Colon (tissue), 2 donors: Measurements from ENCODE around the gene DRC7.
"Not testable (repeated sequence)": the region's sequence is repeated elsewhere in the genome, so short reads cannot be mapped to it uniquely, and the experiment has no call there.

Experiments used
- FAIRE-seq: peaks from 2 replicates; lab custom pipeline; 2012; peaks lifted over from hg19 to GRCh38; lab: Jason Lieb, UNC
- donor health status: control.
- donor health status: control.

Gene DRC7

DNA sequence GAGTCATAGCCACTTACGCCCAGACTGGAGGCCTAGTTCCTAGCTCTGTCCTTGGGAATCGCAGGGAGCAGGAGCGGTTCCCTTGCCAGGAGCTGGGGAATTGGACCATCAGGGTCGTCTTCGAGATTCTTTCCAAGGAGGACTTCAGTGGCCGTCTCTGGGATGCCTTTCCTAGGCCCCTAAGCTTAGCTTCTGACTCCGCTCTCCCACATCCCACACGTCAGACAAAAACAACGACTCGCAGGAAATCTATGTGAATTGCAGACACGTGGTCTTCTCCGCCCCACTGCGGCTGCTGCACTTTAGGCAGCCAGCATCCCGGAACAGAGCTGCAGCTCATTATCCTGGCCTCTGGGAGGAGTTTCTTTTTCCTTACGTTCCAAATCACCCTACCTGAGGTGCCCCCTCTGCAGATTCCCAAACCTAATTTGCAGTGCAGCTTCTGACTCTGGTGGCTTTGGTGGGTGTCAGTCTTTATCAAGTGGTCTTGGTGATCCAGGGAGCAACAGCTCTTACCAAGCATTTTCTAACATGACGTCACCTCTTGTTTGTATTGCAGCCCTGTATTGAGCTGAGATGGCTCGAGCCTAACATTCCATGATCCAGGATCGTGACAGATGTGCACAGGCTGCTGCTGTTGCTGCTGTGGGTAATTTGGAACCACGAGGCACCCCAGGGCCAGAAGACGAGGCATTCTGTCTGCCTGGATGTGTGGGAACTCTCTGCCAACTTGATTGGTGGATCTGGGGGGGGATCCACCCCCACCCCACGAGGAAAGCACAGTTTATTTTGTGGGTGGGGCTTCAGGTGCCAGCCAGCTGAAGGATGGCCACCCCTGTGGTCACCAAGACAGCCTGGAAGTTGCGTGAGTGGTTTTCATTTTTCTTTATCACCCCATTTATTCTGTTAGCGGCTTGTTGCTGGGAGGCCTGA is 42.1 kb downstream of the DRC7 start:
- FAIRE-seq = no peak

- FAIRE-seq = no peak
These were observed 44.2 kb downstream of the DRC7 start for GRCh38 chr16:57738844-57739243.

DNA sequence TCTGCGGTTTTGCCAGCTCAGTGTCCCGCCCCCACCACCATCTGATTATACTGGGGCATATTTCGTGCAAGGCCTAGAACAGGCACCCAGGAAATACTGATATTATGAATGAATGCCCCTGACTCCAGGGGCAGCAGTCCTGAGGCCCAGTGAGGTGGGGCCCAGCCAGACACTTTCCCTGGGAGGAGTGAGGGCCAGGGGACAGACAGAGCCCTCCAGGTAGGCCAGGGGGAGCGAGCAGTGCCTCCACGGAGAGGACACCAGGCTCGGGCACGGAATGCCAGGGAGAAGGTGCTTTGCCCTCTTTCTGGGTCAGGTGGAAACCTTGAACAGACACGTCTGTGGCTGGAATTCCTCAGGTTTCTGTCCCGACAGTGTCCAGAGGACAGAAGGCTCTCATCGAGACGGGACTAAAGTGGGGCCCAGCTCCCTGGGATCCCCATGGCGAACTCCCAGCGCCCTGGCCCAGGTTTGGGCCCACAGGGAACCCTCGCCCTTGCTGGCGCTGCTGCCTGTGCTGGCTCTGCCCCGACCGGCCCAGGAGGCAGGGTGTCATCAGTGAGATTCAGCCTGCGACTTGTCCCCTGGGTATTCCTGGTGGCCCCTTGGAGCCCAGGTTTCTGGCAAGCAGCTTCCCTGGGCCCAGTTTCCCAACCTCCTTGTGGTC is 45.3 kb downstream of the DRC7 start:
- FAIRE-seq = no peak

DNA sequence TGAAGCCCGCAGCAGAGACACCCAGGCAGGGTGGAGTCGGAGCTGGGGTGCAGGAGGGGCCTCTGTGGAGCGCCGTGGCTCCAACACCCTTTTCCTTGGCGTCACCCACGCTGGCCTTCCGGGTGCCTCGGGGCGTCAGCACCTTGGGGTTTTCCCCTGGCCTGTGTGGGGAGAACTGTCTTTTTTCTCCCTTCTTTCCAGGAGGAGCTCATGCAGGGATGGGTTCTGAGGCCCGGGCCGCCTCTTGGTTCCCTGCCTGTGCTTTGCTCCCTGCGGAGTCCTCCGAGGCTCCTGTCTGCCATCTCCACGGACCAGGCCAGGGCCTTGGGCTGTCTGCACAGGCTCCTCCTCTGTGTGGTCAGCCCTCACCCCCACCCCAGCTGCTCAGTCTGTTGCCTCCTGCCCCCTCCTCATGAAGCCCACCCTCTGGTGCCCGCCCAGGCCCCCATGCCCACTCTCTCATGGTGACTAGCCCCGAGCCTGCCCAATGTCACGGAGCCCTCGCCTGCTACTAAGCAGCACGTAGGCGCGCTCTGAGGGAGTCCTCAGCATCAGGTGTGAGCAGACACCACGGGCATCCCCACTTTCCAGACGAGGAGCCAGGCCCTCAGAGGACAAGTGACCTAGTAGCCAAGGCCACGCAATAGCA is 45.9 kb downstream of the DRC7 start:
- FAIRE-seq = no peak

DNA sequence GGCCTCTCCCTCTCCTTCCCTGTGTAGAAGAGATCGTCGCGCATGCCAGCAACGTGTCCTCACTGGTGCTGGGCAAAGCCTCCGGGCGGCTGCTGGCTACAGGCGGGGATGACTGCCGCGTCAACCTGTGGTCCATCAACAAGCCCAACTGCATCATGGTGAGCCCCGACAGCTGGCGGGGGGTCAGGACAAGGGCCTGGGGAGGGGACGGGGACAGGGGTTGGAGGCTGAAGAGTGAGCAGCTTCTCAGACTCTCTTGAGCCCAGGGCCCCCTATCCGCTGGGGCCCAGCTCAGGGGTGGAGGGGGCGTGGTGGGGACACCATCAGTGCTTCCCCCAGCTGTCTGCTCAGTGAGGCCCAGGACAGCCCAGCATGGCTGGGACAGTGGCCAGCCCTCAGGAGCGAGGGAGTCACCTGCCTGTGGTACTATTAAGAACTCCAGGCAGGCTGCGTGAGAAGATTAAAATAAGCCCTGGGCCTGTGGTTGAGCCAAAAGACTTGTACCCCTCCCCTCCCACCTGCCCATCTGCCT is 47.1 kb downstream of the DRC7 start:
- no peak for FAIRE-seq

GRCh38 chr16:57742543-57742942 is 47.9 kb downstream of the DRC7 start:
- no peak for FAIRE-seq

DNA sequence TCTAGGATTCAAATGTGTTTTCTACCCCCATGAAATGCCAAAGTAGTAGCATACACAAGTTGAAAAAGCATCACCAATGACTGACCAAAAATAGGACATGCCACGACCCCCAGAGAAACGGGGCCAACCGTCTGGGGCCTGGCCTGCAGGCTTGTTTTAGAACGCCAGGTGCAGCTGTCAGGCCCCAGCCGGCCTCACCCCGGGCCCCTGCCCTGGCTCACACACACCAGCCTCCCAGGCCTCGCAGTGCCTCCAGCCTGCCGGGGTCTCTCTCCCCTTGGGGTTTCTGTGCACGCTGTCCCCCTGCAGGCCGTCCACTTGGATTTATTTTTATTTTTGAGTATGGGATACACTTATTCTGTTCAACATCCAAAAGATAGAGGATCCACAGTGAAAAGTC is 48.9 kb downstream of the DRC7 start:
- no peak for FAIRE-seq

GRCh38 chr16:57743886-57744641 is 49.5 kb downstream of the DRC7 start:
- no peak for FAIRE-seq

DNA sequence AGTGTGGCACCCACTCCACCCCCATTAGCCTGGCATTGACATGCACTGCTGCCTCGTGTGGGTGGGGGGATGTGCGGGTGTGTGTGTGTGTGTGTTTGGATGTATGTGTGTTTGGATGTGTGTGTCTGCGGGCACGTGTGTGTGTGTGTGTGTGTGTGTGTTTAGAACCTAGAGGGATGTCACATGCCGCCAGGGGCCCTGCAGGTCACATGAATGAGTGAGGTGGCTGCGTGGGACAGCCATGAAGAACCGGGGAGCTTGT is 50.0 kb downstream of the DRC7 start:
- no peak for FAIRE-seq

DNA sequence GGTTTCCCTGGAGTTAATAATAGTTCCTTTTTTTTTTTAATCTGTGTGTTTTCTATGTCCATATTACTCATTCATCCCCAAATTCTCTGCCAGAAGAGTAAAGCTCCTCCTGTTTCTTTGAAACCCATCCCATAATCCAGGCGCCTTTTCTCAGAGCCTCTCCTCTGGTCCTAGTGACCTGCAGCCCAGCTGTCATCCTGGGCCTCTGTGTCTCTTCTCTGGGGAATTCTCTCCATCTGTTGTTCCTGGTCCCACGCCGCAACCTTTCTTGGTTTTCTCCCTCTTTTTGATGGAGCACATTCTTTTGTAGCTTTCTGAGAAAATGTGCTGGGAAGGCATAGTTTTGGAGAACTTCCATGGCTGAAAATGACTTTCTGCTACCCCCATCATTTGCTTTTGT is 51.2 kb downstream of the DRC7 start:
- no peak for FAIRE-seq

DNA sequence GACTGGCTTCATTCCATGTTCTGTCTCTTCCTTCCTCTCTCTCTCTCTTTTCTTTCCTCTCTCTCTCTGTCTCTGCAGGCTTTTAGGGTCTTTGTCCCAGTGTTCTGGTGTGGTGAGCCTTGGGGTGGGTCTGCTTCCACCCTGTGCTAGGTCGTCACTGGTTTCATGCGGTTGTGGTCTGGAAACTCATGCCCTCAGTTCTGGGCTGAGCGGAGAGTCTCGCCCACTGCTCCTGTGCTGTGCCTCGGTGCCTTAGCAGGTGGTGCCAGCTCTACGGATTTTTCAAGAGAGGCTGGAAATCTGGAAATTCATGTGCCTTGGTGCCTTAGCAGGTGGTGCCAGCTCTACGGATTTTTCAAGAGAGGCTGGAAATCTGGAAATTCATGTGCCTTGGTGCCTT is 51.7 kb downstream of the DRC7 start:
- FAIRE-seq = not testable (repeated sequence)

- FAIRE-seq = no peak
These were observed 52.5 kb downstream of the DRC7 start for GRCh38 chr16:57747091-57747490.

GRCh38 chr16:57747496-57747895 is 52.9 kb downstream of the DRC7 start:
- FAIRE-seq = no peak

- FAIRE-seq = no peak
These were observed 53.4 kb downstream of the DRC7 start for GRCh38 chr16:57747996-57748395.

DNA sequence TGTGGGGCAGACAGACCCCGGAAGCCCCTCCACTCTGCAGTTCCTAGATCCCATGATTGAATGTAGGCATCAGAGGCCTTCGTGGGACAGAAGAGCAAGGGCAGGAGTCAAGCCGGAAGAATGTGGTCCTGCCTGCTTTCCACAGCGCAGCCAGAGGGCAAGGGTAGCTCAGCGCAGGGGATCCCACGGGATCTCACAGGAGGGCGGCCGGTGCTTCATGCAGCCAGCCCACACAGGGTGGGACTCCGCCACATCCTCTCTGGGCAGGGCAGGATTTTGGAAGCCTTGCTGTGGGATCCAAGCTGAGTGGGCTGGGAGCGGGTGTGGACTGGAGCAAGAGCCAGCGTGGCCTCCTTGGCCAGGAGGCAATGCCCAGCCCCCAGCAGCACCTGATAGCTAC is 54.0 kb downstream of the DRC7 start:
- FAIRE-seq = no peak

- no peak for FAIRE-seq
These were observed 54.6 kb downstream of the DRC7 start for GRCh38 chr16:57749101-57749692.

GRCh38 chr16:57749856-57750452 is 55.3 kb downstream of the DRC7 start:
- no peak for FAIRE-seq

- FAIRE-seq = no peak
These were observed 56.4 kb downstream of the DRC7 start for GRCh38 chr16:57750796-57751538.

DNA sequence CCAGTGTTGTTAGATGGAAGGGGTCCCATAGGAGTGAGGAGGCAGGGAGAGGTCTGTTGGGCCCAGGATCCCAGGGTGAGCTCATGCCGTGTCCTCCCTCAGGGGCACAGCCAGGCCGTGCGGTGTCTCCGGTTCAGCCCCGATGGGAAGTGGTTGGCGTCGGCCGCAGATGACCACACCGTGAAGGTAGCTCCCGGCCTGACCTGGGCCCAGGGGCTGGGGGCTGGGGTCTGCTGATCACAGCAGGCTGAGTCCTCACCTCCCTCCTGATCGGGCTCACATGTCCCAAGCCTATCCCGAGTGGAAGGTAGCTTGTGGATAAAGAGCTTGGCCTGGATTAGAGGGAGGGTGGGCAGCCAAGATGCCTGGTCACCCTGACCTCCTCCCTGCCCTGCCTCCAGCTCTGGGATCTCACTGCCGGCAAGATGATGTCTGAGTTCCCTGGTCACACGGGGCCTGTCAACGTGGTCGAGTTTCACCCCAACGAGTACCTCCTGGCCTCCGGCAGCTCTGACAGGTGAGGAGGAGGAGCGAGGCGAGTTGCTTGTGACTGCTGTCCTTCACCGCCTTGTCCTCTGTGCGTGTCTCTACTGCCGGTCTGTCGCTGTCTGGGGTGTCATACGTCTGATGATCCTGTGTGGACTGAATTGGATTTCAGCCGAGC is 57.1 kb downstream of the DRC7 start:
- no peak for FAIRE-seq

GRCh38 chr16:57752203-57752580 is 57.6 kb downstream of the DRC7 start:
- FAIRE-seq = no peak
